GM12873 (cell line): ENCODE data around the gene IFT27.

Source experiments
- TF ChIP-seq, protein P1 (sequence below): IDR thresholded peaks from 2 replicates; pipeline ENCODE4 v1.5.1; 2012; ENCODE audit warnings: low read depth, mild to moderate bottlenecking, moderate library complexity, low read length, control low read depth; ENCODE audit not compliant: insufficient read depth; ENCODE audit errors: missing control alignments

IFT27 gene

DNA sequence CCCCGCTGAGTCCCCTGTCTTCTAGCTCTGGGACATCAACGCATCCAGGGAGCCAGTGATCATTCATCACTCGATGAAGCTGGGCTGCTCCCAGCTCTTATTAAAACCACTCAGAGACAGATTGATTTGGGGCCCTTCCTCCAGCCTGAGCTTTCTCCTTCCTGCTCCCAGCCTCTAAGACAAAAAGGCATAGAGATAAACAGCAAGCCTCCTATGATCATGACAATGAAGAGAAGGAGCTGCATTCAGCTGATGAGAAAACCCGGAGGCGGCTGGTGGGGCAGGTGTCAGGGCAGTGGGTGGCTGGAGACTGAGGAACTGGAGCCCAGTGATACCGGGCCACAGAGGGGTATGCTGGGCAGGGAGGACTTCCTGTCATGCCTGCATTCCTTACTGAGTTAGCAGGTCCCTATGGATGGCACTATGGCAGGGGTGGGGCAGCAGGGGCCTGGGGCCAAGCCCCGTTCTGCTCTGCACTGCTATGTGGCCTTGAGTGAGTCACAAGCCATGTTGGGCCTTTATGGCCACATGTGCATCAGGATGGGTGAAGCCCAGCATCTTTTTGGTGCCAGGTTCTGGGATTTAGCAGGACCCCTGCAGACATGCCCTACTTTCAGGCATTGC, 20.7 kb upstream of the IFT27 start:
- TF ChIP-seq, protein P1, sequence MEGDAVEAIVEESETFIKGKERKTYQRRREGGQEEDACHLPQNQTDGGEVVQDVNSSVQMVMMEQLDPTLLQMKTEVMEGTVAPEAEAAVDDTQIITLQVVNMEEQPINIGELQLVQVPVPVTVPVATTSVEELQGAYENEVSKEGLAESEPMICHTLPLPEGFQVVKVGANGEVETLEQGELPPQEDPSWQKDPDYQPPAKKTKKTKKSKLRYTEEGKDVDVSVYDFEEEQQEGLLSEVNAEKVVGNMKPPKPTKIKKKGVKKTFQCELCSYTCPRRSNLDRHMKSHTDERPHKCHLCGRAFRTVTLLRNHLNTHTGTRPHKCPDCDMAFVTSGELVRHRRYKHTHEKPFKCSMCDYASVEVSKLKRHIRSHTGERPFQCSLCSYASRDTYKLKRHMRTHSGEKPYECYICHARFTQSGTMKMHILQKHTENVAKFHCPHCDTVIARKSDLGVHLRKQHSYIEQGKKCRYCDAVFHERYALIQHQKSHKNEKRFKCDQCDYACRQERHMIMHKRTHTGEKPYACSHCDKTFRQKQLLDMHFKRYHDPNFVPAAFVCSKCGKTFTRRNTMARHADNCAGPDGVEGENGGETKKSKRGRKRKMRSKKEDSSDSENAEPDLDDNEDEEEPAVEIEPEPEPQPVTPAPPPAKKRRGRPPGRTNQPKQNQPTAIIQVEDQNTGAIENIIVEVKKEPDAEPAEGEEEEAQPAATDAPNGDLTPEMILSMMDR = no peak

DNA sequence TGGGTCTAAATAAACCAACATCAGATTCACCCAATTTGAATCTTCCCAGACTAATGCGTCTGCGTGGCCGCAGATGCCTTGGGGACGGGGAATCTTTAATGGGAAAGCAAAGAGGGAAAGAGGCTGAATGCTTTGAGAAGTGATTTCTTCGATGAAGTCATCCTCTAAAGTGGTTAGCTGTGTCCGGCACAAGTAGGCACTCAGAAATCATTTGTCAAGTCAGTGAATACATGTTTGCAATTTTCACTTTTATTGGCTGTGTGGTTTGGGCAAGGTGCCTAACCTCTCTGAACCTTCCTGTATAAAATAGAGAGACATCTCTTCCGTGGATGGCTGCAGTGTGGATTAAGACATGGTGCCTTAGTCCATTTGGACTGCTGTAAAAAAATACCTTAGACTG, 19.7 kb upstream of the IFT27 start:
- TF ChIP-seq, protein P1 = no peak

DNA sequence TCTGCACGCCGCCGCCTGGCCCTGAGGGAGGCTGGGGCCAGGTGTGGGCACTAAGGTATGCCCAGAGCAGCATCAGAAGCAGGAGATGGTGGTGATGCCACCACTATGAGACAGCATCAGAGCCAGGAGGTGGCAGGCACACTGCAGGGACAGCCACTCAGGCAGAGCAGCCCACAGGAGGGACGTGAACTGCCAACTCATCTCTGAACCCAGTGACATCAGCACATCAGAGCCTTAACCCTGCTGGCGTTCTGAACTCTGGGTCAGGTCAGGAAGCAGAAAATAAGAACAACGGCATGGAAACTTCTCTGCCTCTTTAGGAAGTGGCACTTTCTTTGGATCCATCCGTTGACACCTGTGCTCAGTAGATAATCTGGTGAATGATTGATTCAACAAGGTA, 14.7 kb upstream of the IFT27 start:
- TF ChIP-seq, protein P1 = no peak

DNA sequence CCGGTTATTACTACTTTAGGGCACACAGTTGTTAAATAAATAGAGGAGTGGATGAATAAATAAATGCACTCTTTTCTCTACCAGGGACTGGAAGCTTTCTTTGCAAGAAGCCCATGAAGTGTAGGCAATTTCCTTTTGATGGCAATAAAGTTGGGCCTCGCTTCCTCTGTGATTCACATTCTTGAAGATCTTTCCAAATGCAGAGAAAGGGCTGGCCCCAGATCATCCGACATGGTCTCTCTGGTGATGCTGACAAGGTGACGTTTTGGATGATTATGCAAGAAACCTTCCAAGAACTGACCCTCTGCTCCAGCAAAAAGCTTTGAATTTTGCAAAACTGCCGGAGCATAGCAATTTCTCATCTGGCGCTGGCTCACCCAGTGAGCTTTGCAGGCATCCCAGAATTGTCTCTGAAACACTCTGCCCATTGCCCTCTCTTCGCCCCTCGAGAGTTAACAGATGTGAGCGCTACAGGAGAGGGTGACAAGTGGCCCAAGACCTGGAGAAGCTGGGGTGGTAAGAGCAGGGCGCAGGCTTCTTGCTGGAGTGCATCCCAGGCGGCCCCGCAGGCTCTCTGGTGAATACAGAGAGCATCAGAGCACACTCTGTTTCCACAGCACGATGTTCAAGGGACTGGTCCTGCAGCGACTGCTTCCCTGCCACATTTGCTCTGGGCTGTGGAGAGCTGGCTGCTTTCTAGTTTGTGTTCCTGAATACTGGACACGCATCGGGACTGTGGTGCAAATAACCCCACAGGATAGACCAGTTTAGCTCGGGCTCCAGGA, 11.5 kb upstream of the IFT27 start:
- TF ChIP-seq, protein P1 = no peak

DNA sequence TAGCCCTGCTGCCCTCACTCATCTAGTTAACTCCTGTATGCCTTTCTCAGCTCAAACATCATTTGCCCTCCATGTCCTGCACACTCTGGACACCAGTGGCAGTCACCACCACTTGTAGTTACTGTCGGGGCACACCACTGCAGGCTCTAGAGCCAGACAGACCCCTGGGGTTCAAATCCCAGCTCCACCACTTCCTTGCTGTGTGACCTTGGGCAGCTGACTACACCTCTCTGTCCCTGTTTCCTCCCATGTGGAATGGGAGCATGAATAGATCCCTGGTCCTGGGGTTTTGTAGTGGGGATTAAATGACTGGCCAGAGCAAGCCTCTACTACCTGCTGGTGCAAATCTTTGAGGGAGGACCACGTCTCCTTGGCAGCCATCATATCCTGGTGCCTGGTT, 7.8 kb upstream of the IFT27 start:
- TF ChIP-seq, protein P1 = no peak

DNA sequence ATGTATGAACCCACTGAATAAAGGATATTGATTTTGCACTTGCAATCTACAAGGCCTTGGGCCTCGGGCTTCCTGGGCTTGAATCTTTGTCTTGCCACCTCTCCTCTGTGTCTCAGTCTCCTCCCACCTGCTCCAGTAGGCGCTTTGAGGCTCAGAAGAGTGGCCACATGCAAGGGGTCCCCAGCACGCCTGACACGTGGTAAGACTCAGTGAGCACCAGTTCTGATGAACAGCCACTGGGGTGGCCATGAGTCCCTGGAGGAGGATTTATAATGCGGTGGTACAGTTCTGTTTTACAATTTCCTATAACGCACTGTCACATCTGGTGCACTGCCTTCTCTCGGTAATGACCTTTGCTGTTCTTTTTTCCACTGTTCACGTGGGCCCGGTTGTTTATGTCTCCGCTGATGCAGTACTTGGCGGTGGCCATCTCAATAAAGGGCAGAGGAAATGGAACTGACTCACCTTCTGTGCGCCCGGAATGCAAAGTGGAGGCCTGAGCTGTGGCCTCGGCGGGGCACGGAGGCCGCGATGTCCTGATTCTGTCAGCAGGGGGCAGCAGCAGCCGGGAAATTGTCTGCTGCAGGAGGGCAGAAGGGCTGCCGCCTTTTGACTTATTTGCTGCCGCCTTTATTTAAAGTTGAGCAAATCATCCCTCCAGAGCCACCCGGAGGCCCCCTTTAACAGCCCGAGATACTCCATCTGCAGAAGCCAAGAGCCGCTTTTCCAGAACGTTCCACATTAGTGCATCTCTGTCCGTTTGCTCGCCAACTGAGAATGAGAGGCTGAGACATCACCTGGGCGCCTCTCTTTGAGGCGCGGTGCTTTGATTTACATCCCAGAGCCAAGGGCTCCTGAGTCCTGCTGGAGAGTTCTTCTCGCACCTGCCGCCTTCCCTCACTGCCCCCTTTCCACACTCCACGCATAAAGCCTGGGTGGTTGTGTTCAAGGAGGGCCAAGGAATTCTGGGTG, 6.0 kb upstream of the IFT27 start:
- TF ChIP-seq, protein P1 = peak; percentile 91

DNA sequence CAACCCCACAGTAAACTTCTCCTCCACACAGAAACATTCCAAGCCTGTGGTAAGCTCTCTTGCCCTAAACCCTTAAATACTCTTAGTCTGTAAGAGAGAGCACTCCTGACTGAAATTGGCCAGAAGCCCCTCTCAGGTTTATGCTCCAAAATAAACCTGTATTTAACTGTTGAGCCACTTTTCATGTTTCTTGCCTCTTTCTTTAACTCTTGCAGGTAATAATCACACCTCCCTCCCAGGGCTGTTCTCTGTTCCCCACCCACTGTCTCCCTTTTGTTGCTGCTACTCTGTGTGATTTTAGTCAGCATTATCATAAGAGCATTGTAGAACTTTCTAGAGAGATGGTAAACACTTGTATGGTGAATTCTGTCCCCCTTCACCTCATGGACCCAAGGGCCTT, 2.1 kb upstream of the IFT27 start:
- TF ChIP-seq, protein P1 = no peak
